ENCODE results near the gene RBL1. TPM values are rescaled to one million over a fixed set of nuclear protein-coding genes. Genes with fewer than 3 reads are reported as not detected.

RBL1 gene
- total RNA-seq, 1 donor from 2014 or later: 3.4 TPM

DNA sequence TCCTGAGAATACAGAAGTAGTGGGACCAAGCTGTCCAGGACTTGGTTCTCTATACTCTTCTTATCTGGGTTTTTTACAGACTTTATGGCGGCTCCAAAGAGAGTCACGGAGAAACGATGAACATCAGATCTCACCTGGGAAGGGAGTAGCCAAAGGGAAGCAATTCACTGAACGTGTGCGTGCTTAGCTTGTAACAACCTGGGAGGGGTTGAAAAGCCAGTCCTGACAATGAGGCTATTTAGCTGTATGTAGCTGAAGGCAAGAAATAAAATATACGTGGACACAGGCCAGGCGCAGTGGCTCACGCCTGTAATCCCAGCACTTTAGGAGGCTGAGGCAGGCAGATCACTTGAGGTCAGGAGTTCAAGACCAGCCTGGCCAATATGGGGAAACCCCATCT lies 18.2 kb upstream of the RBL1 start:
- Histone ChIP-seq H3K9me3 (ENCODE audit: insufficient read depth, low read depth, low read length) (no peaks in the 10 kb centered on the region), H3K79me2 (ENCODE audit: insufficient read depth, low read length) (no peaks in the 10 kb centered on the region), H3K4me3 (ENCODE audit: insufficient read depth, low read depth, low read length) (no peak overlapping the region), H2AFZ (ENCODE audit: low read depth, low read length) (no peak overlapping the region), H3K27me3 (ENCODE audit: insufficient read depth, low read length) (no peaks in the 10 kb centered on the region), H3K27ac (ENCODE audit: low read depth, low read length) (no peak overlapping the region), H3K4me1 (ENCODE audit: insufficient read depth, low read length) (no peaks in the 10 kb centered on the region), H3K4me2 (ENCODE audit: low read length) (no peak overlapping the region), H4K20me1 (ENCODE audit: insufficient read depth, low read length) (no peaks in the 10 kb centered on the region), H3K36me3 (ENCODE audit: insufficient read depth, low read length) (no peaks in the 10 kb centered on the region), H3K9ac (ENCODE audit: low read length) (no peak overlapping the region)
- TF ChIP-seq, protein P1, sequence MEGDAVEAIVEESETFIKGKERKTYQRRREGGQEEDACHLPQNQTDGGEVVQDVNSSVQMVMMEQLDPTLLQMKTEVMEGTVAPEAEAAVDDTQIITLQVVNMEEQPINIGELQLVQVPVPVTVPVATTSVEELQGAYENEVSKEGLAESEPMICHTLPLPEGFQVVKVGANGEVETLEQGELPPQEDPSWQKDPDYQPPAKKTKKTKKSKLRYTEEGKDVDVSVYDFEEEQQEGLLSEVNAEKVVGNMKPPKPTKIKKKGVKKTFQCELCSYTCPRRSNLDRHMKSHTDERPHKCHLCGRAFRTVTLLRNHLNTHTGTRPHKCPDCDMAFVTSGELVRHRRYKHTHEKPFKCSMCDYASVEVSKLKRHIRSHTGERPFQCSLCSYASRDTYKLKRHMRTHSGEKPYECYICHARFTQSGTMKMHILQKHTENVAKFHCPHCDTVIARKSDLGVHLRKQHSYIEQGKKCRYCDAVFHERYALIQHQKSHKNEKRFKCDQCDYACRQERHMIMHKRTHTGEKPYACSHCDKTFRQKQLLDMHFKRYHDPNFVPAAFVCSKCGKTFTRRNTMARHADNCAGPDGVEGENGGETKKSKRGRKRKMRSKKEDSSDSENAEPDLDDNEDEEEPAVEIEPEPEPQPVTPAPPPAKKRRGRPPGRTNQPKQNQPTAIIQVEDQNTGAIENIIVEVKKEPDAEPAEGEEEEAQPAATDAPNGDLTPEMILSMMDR (IDR thresholded peaks at IDR 0.05; ENCODE audit: insufficient read depth, low read depth, low read length): no peak
- TF ChIP-seq EZH2 (IDR thresholded peaks at IDR 0.05; ENCODE audit: insufficient read depth, low read length): no peak
- Mint-ChIP-seq H3K36me3 (ENCODE audit: low read depth, unreplicated experiment) (no peaks in the 10 kb centered on the region), H3K4me1 (ENCODE audit: low read depth, unreplicated experiment) (no peaks in the 10 kb centered on the region), H3K27ac (ENCODE audit: unreplicated experiment) (no peak overlapping the region), H3K9me3 (ENCODE audit: unreplicated experiment) (no peaks in the 10 kb centered on the region), H3K27me3 (ENCODE audit: low read depth, unreplicated experiment) (peaks cover 12% of the 10 kb centered on the region), H3K4me3 (ENCODE audit: unreplicated experiment) (no peak overlapping the region)
- FAIRE-seq (no peak), DNase-seq (ENCODE audit: low read depth) (no peak)

DNA sequence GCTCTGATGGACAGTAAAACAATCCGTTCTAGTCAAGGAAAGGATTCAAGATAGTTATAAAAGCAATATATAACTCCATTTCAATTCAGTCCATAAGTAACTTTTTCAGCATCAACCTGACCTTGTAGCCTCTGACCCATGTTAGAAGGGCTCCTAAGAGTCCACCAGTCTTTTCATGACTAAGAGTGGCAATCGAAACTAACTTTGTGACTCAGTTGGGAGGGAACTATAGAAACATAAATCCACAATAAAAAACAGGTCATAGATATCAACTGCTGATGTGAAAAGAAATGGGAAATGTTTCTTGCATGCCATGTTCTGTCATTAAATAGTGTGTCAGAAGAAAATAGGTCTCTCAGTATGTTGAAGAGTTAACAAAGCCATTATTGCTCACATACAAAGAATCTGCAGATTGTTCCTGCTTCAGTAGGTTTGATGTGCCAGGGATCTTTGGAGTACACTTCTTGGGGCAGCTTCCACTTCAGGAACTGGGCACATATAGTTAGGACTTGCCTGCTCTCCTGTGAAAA lies 16.2 kb upstream of the RBL1 start:
- H3K4me1 Mint-ChIP-seq (ENCODE audit: low read depth, unreplicated experiment): no peaks in the 10 kb centered on the region
- no peak overlapping the region for H3K27ac ChIP-seq (ENCODE audit: low read depth, low read length)
- H3K4me1 ChIP-seq (ENCODE audit: insufficient read depth, low read length): no peaks in the 10 kb centered on the region
- H3K36me3 Mint-ChIP-seq (ENCODE audit: low read depth, unreplicated experiment): no peaks in the 10 kb centered on the region
- no peaks in the 10 kb centered on the region for H3K27me3 ChIP-seq (ENCODE audit: insufficient read depth, low read length)
- no peaks in the 10 kb centered on the region for H3K36me3 ChIP-seq (ENCODE audit: insufficient read depth, low read length)
- TF ChIP-seq, protein P1 (IDR thresholded peaks at IDR 0.05; ENCODE audit: insufficient read depth, low read depth, low read length): no peak
- TF ChIP-seq EZH2 (IDR thresholded peaks at IDR 0.05; ENCODE audit: insufficient read depth, low read length): no peak
- H4K20me1 ChIP-seq (ENCODE audit: insufficient read depth, low read length): no peaks in the 10 kb centered on the region
- no peak overlapping the region for H3K27ac Mint-ChIP-seq (ENCODE audit: unreplicated experiment)
- H3K79me2 ChIP-seq (ENCODE audit: insufficient read depth, low read length): no peaks in the 10 kb centered on the region
- H3K4me2 ChIP-seq (ENCODE audit: low read length): no peak overlapping the region
- H3K9ac ChIP-seq (ENCODE audit: low read length): no peak overlapping the region
- FAIRE-seq (no peak), DNase-seq (ENCODE audit: low read depth) (no peak)
- H2AFZ ChIP-seq (ENCODE audit: low read depth, low read length): no peak overlapping the region
- no peaks in the 10 kb centered on the region for H3K9me3 Mint-ChIP-seq (ENCODE audit: unreplicated experiment)
- no peaks in the 10 kb centered on the region for H3K9me3 ChIP-seq (ENCODE audit: insufficient read depth, low read depth, low read length)
- H3K27me3 Mint-ChIP-seq (ENCODE audit: low read depth, unreplicated experiment): peaks cover 12% of the 10 kb centered on the region
- no peak overlapping the region for H3K4me3 Mint-ChIP-seq (ENCODE audit: unreplicated experiment)
- no peak overlapping the region for H3K4me3 ChIP-seq (ENCODE audit: insufficient read depth, low read depth, low read length)

DNA sequence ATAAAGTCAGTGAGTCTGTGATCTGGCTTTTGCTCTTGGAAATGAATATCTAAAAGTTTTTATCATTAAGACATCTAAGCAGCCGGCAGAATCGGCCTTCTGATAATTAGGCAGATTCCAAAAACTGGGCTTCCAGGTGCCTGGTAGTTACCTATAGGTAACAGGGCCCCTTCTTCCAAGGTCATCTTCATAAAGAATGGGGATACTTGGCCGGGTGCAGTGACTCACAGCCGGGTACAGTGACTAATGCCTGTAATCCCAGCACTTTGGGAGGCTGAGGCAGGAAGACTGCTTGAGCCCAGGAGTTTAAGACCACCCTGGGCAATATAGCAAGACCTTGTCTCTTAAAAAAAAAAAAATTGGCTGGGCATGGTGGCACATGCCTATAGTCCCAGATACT lies 12.9 kb upstream of the RBL1 start:
- Histone ChIP-seq H3K36me3 (ENCODE audit: insufficient read depth, low read length) (no peaks in the 10 kb centered on the region), H3K27ac (ENCODE audit: low read depth, low read length) (no peak overlapping the region), H3K4me2 (ENCODE audit: low read length) (no peak overlapping the region), H2AFZ (ENCODE audit: low read depth, low read length) (no peak overlapping the region), H4K20me1 (ENCODE audit: insufficient read depth, low read length) (no peaks in the 10 kb centered on the region), H3K4me1 (ENCODE audit: insufficient read depth, low read length) (no peaks in the 10 kb centered on the region), H3K9me3 (ENCODE audit: insufficient read depth, low read depth, low read length) (no peaks in the 10 kb centered on the region), H3K27me3 (ENCODE audit: insufficient read depth, low read length) (no peaks in the 10 kb centered on the region), H3K4me3 (ENCODE audit: insufficient read depth, low read depth, low read length) (no peak overlapping the region), H3K9ac (ENCODE audit: low read length) (no peak overlapping the region), H3K79me2 (ENCODE audit: insufficient read depth, low read length) (no peaks in the 10 kb centered on the region)
- Mint-ChIP-seq H3K27me3 (ENCODE audit: low read depth, unreplicated experiment) (peaks cover 5% of the 10 kb centered on the region), H3K27ac (ENCODE audit: unreplicated experiment) (no peak overlapping the region), H3K4me3 (ENCODE audit: unreplicated experiment) (no peak overlapping the region), H3K9me3 (ENCODE audit: unreplicated experiment) (no peaks in the 10 kb centered on the region), H3K4me1 (ENCODE audit: low read depth, unreplicated experiment) (no peaks in the 10 kb centered on the region), H3K36me3 (ENCODE audit: low read depth, unreplicated experiment) (no peaks in the 10 kb centered on the region)
- no peak for FAIRE-seq
- DNase-seq (ENCODE audit: low read depth): no peak
- TF ChIP-seq EZH2 (IDR thresholded peaks at IDR 0.05; ENCODE audit: insufficient read depth, low read length): no peak
- TF ChIP-seq, protein P1 (IDR thresholded peaks at IDR 0.05; ENCODE audit: insufficient read depth, low read depth, low read length): no peak

Measured in astrocyte (in vitro differentiated cells and primary cell).